ENCODE measurements around the gene ISCU.
"Not testable (repeated sequence)": the region's sequence is repeated elsewhere in the genome, so short reads cannot be mapped to it uniquely, and the experiment has no call there.

ISCU gene

GRCh38 chr12:108605690-108606406, 43.5 kb downstream of the ISCU start:
- DNase-seq, result no peak

- no peak for DNase-seq
These were observed 44.1 kb downstream of the ISCU start for GRCh38 chr12:108606492-108606891.

GRCh38 chr12:108607981-108608600, 45.7 kb downstream of the ISCU start:
- DNase-seq, result no peak

GRCh38 chr12:108608616-108609015, 46.2 kb downstream of the ISCU start:
- DNase-seq, result no peak

GRCh38 chr12:108609537-108610335, 47.3 kb downstream of the ISCU start:
- peak; percentile 92 for DNase-seq

GRCh38 chr12:108610336-108610815, 48.0 kb downstream of the ISCU start:
- DNase-seq, result no peak

- no peak for DNase-seq
These were observed 48.6 kb downstream of the ISCU start for GRCh38 chr12:108610856-108611605.

- no peak for DNase-seq
These were observed 49.6 kb downstream of the ISCU start for GRCh38 chr12:108611884-108612415.

GRCh38 chr12:108612788-108613282, 50.4 kb downstream of the ISCU start:
- DNase-seq, result no peak

GRCh38 chr12:108613548-108613947, 51.2 kb downstream of the ISCU start:
- DNase-seq, result no peak

GRCh38 chr12:108614041-108614440, 51.6 kb downstream of the ISCU start:
- no peak for DNase-seq

- no peak for DNase-seq
These were observed 52.2 kb downstream of the ISCU start for GRCh38 chr12:108614639-108615038.

GRCh38 chr12:108615918-108616317, 53.5 kb downstream of the ISCU start:
- DNase-seq, result no peak

- no peak for DNase-seq
These were observed 54.0 kb downstream of the ISCU start for GRCh38 chr12:108616359-108616758.

GRCh38 chr12:108616941-108617858, 54.8 kb downstream of the ISCU start:
- DNase-seq, result no peak

- DNase-seq, result peak; percentile 92
These were observed 55.9 kb downstream of the ISCU start for GRCh38 chr12:108618079-108618952.

- not testable (repeated sequence) for DNase-seq
These were observed 56.5 kb downstream of the ISCU start for GRCh38 chr12:108618953-108619274.

All from right forelimb (tissue), 1 donor.